CD4-positive, alpha-beta T cell (primary cell): ENCODE measurements around the gene KDM8. TPM values are rescaled to one million over a fixed set of nuclear protein-coding genes. Genes with fewer than 3 reads are reported as not detected.
"Not testable (repeated sequence)": the region's sequence is repeated elsewhere in the genome, so short reads cannot be mapped to it uniquely, and the experiment has no call there.

Source experiments
- ATAC-seq: fragments of 200-7000 bp; cut with Tn5 transposase; one replicate; pipeline ENCODE4 v1.10.0; 2022; ENCODE audit warnings: mild to moderate bottlenecking; ENCODE audit not compliant: poor library complexity
- CTCF ChIA-PET: fragments of 350-600 bp; sonication (Branson Sonifier 250); formaldehyde crosslinking; loops from one replicate; lab custom pipeline; 2021; ENCODE audit warnings: antibody characterized with exemption, inconsistent platforms; lab: Charles Lee
- POLR2A ChIA-PET: fragments of 350-600 bp; sonication (Branson Sonifier 250); formaldehyde crosslinking; loops from one replicate; lab custom pipeline; 2021; ENCODE audit warnings: antibody characterized with exemption, inconsistent platforms; lab: Charles Lee
- DNase-seq, 14 experiments: peaks; one replicate each; pipeline ENCODE4 v3.0.0-alpha.2; 2013 to 2020; ENCODE audit warnings: mixed read lengths in 2 of 14
- H3K27ac ChIP-seq, 2 donors: one replicate each; pipeline versions ENCODE4 v1.5.1 to v1.7.0; 2013; ENCODE audit warnings: low read length in 2 of 2, low read depth in 1 of 2, mild to moderate bottlenecking in 1 of 2
- H3K27me3 ChIP-seq, 2 experiments: 1 replicate in 1 of 2; 2 replicates in 1 of 2; pipeline versions ENCODE4 v1.6.1 to v1.7.0; 2013; ENCODE audit warnings: low read length in 2 of 2, control low read depth in 1 of 2, mild to moderate bottlenecking in 1 of 2, moderate library complexity in 1 of 2; ENCODE audit not compliant: insufficient read depth in 2 of 2, control insufficient read depth in 1 of 2
- H3K36me3 ChIP-seq: one replicate; pipeline ENCODE4 v1.6.1; 2013; ENCODE audit warnings: low read length, control low read depth; ENCODE audit not compliant: insufficient read depth
- H3K4me1 ChIP-seq: one replicate; pipeline ENCODE4 v1.6.1; 2013; ENCODE audit warnings: low read length, control low read depth; ENCODE audit not compliant: insufficient read depth
- H3K4me3 ChIP-seq: one replicate; pipeline ENCODE4 v1.5.1; 2013; ENCODE audit warnings: mild to moderate bottlenecking, low read length, moderate library complexity
- H3K9me3 ChIP-seq, 2 experiments: 1 replicate in 1 of 2; 2 replicates in 1 of 2; pipeline versions ENCODE4 v1.6.1 to v1.7.0; 2013; ENCODE audit warnings: low read length in 2 of 2, mild to moderate bottlenecking in 2 of 2, control low read depth in 1 of 2, moderate library complexity in 1 of 2; ENCODE audit not compliant: control insufficient read depth in 1 of 2, insufficient read depth in 1 of 2
- H3K27ac Mint-ChIP-seq: one replicate; pipeline ENCODE4 v1.8.0; 2020; ENCODE audit warnings: mixed read lengths
- H3K27me3 Mint-ChIP-seq: one replicate; pipeline ENCODE4 v1.8.0; 2021; ENCODE audit warnings: mixed read lengths
- H3K36me3 Mint-ChIP-seq: one replicate; pipeline ENCODE4 v1.8.0; 2021; ENCODE audit warnings: low read depth, mixed read lengths
- H3K4me1 Mint-ChIP-seq: one replicate; pipeline ENCODE4 v1.8.0; 2021; ENCODE audit warnings: low read depth, mixed read lengths
- H3K4me3 Mint-ChIP-seq: one replicate; pipeline ENCODE4 v1.8.0; 2020; ENCODE audit warnings: mild to moderate bottlenecking, mixed read lengths
- H3K9me3 Mint-ChIP-seq: one replicate; pipeline ENCODE4 v1.8.0; 2020; ENCODE audit warnings: mixed read lengths
- intact Hi-C, 2 experiments: fragments of 100-400 bp; cut with DNase I in 1 of 2; cut with micrococcal nuclease in 1 of 2; formaldehyde crosslinking; loops; one replicate each; pipeline versions ENCODE4 v1.15.1 to v1.9.0; 2023 to 2025; cut with DNase I, micrococcal nuclease
- total RNA-seq, 174 experiments: library from RNA in 2 of 174; stranded (reverse) in 2 of 174; gene quantifications; one replicate each; pipeline ENCODE4 v1.2.3 and lab custom pipeline; 2021 to 2026
- TF ChIP-seq, protein P1 (sequence below): fragments of 200-600 bp; IDR thresholded peaks from one replicate; pipeline ENCODE4 v1.8.0; 2022; ENCODE audit warnings: antibody characterized with exemption, mild to moderate bottlenecking

KDM8 gene
- total RNA-seq, 2 experiments from 2014 or later, result 15.1 to 17.3 TPM

DNA sequence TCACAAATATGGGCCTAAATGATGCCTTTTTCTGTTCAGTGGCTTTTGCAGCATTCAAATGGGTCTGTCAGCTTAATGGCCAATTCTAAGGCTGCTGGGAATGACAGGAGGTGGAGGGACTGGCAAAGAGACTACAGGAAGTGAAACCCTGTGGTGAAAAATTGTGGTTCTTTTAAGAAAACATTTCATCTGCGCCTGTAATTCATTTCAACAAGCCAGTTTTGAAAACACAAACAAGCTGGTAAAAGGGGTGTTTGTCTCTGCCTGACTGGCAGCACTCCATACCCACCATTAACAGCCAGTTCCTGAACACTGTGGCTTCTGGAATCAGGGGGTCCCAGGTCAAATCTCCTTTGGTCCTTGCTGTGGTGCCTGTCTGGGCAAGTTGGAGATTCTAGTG lies 3.6 kb upstream of the KDM8 start:
- intact Hi-C loops, result loop anchor here in 1 of 2 experiments (5.0 kb wide), 1 partner anchor 33 kb away; no protein-coding TSS in a partner anchor
- H3K27ac ChIP-seq, result peak overlapping the region; percentile 23 to 56
- peak; percentile 5 for ATAC-seq
- H3K4me1 Mint-ChIP-seq, result peaks cover 93% of the 10 kb centered on the region
- H3K4me3 ChIP-seq, result no peak overlapping the region
- no peaks in the 10 kb centered on the region for H3K27me3 ChIP-seq
- H3K27me3 Mint-ChIP-seq, result no peaks in the 10 kb centered on the region
- no peaks in the 10 kb centered on the region for H3K9me3 ChIP-seq
- peak overlapping the region; percentile 70 for H3K4me3 Mint-ChIP-seq
- peak overlapping the region; percentile 95 for H3K27ac Mint-ChIP-seq
- H3K36me3 ChIP-seq, result no peaks in the 10 kb centered on the region
- peaks cover 3% of the 10 kb centered on the region for H3K9me3 Mint-ChIP-seq
- CTCF ChIA-PET, result interaction anchor here (0.6 to 5.1 kb wide), 6 partner anchors 19 to 168 kb away, joined by 3 to 51 read pairs (median 11); no protein-coding TSS in a partner anchor
- TF ChIP-seq, protein P1, sequence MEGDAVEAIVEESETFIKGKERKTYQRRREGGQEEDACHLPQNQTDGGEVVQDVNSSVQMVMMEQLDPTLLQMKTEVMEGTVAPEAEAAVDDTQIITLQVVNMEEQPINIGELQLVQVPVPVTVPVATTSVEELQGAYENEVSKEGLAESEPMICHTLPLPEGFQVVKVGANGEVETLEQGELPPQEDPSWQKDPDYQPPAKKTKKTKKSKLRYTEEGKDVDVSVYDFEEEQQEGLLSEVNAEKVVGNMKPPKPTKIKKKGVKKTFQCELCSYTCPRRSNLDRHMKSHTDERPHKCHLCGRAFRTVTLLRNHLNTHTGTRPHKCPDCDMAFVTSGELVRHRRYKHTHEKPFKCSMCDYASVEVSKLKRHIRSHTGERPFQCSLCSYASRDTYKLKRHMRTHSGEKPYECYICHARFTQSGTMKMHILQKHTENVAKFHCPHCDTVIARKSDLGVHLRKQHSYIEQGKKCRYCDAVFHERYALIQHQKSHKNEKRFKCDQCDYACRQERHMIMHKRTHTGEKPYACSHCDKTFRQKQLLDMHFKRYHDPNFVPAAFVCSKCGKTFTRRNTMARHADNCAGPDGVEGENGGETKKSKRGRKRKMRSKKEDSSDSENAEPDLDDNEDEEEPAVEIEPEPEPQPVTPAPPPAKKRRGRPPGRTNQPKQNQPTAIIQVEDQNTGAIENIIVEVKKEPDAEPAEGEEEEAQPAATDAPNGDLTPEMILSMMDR, result no peak
- DNase-seq, result peak in 9 of 14 experiments; percentile 8 to 81 (median 27)
- POLR2A ChIA-PET, result interaction anchor here (0.7 to 2.9 kb wide), 21 partner anchors 9 to 205 kb away, joined by 3 to 30 read pairs (median 4); partner anchors contain the start of gene IL21R
- peaks cover 10% of the 10 kb centered on the region for H3K36me3 Mint-ChIP-seq
- H3K4me1 ChIP-seq, result peaks cover 84% of the 10 kb centered on the region

DNA sequence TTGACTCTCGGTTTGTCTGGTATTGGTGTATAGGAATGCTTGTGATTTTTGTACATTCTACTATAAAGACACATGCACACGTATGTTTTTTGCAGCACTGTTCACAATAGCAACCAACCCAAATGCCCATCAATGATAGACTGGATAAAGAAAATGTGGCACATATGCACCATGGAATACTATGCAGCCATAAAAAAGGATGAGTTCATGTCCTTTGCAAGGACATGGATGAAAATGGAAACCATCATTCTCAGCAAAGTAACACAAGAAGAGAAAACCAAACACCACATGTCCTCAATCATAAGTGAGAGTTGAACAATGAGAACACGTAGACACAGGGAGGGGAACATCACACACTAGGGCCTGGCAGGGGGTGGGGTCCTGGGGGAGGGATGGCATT lies 2.4 kb upstream of the KDM8 start:
- H3K27ac Mint-ChIP-seq, result peak overlapping the region; percentile 95
- peaks cover 10% of the 10 kb centered on the region for H3K36me3 Mint-ChIP-seq
- Histone ChIP-seq H3K4me1 (peaks cover 74% of the 10 kb centered on the region), H3K27ac (peak overlapping the region in 1 of 2 donors; percentile 22)
- H3K9me3 Mint-ChIP-seq, H3K9me3 ChIP-seq, H3K36me3 ChIP-seq, POLR2A ChIA-PET, H3K4me3 ChIP-seq, CTCF ChIA-PET, DNase-seq, ATAC-seq, intact Hi-C loops, H3K27me3 Mint-ChIP-seq, H3K27me3 ChIP-seq: not testable (repeated sequence)
- peaks cover 86% of the 10 kb centered on the region for H3K4me1 Mint-ChIP-seq
- peak overlapping the region; percentile 60 for H3K4me3 Mint-ChIP-seq

DNA sequence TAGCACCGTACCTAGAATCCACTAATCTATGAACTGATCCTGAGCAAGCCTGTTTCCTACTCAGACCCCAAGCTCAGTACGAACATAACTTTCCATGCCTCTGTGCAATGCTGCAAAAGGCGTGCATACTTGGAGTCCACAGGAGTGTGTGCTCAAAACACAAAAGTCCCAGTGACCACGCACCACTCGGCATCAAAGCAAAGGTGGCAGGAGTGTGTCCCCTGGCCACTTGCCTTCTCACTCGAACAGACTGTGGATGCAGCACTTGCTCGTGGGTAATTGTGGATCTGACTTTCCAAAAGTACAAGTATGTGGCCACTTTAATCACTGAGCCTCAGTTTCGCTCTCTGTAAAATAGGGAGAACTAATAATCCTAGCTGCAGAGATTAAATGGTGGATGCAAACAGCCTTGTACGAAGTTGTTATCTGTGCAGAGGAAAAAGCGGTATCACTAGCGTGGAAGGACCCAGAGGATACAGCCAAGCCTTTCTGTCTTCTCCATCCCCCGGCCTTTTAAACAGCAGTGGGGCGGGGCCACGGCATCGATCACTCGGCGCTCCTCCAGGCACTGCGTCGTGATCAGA lies 311 bp upstream of the KDM8 start:
- ATAC-seq (peak; percentile 69), DNase-seq (peak in 12 of 14 experiments; percentile 84 to 94 (median 88))
- no peaks in the 10 kb centered on the region for H3K9me3 Mint-ChIP-seq
- H3K9me3 ChIP-seq, result no peaks in the 10 kb centered on the region
- peaks cover 15% of the 10 kb centered on the region for H3K36me3 Mint-ChIP-seq
- TF ChIP-seq, protein P1, result no peak
- peak overlapping the region; percentile 97 for H3K4me3 Mint-ChIP-seq
- H3K36me3 ChIP-seq, result no peaks in the 10 kb centered on the region
- intact Hi-C loops, result loop anchor here (1.0 to 2.0 kb wide), 4 partner anchors 24 to 164 kb away; no protein-coding TSS in a partner anchor
- POLR2A ChIA-PET, result interaction anchor here (0.5 to 3.6 kb wide), 30 partner anchors 7 to 262 kb away, joined by 3 to 110 read pairs (median 6); partner anchors contain the start of gene IL21R
- H3K27me3 Mint-ChIP-seq, result no peaks in the 10 kb centered on the region
- H3K27ac ChIP-seq, result peak overlapping the region; percentile 93 to 97
- peaks cover 53% of the 10 kb centered on the region for H3K4me1 ChIP-seq
- H3K4me1 Mint-ChIP-seq, result peaks cover 66% of the 10 kb centered on the region
- CTCF ChIA-PET, result interaction anchor here (1.2 to 3.9 kb wide), 6 partner anchors 22 to 165 kb away, joined by 3 to 22 read pairs (median 9); no protein-coding TSS in a partner anchor
- peak overlapping the region; percentile 96 for H3K27ac Mint-ChIP-seq
- H3K27me3 ChIP-seq, result no peaks in the 10 kb centered on the region
- H3K4me3 ChIP-seq, result peak overlapping the region; percentile 95
